Measurements from ENCODE around the gene STK10.

The STK10 gene

GRCh38 chr5:172077664-172078425, 110.2 kb downstream of the STK10 start:
- H3K4me3 ChIP-seq (ENCODE audit: low read length): no peak overlapping the region
- DNase-seq (ENCODE audit: low read depth): peak; percentile 22
- TF ChIP-seq CTCF (conservative IDR thresholded peaks at IDR 0.05; ENCODE audit: low read length): no peak

GRCh38 chr5:172076761-172077244, 111.2 kb downstream of the STK10 start:
- TF ChIP-seq CTCF (conservative IDR thresholded peaks at IDR 0.05; ENCODE audit: low read length): no peak
- H3K4me3 ChIP-seq (ENCODE audit: low read length): no peak overlapping the region; the same call in 1 of the 2 replicates
- peak; percentile 70 for DNase-seq (ENCODE audit: low read depth)

GRCh38 chr5:172075656-172076055, 112.4 kb downstream of the STK10 start:
- no peak overlapping the region for H3K4me3 ChIP-seq (ENCODE audit: low read length)
- no peak for TF ChIP-seq CTCF (conservative IDR thresholded peaks at IDR 0.05; ENCODE audit: low read length)
- DNase-seq (ENCODE audit: low read depth): no peak

GRCh38 chr5:172074896-172075295, 113.1 kb downstream of the STK10 start:
- DNase-seq (ENCODE audit: low read depth): peak; percentile 16
- no peak for TF ChIP-seq CTCF (conservative IDR thresholded peaks at IDR 0.05; ENCODE audit: low read length)
- no peak overlapping the region for H3K4me3 ChIP-seq (ENCODE audit: low read length)

- no peak for TF ChIP-seq CTCF (conservative IDR thresholded peaks at IDR 0.05; ENCODE audit: low read length)
- no peak for DNase-seq (ENCODE audit: low read depth)
- H3K4me3 ChIP-seq (ENCODE audit: low read length): no peak overlapping the region
Observed at GRCh38 chr5:172071309-172071875, 116.6 kb downstream of the STK10 start.

GRCh38 chr5:172065431-172066065, 122.5 kb downstream of the STK10 start:
- H3K4me3 ChIP-seq (ENCODE audit: low read length): no peak overlapping the region
- no peak for TF ChIP-seq CTCF (conservative IDR thresholded peaks at IDR 0.05; ENCODE audit: low read length)
- peak; percentile 34 for DNase-seq (ENCODE audit: low read depth)

All from AG10803 (cell line).